Left ventricle myocardium superior (tissue), 1 donor: ENCODE data around the gene CD47. TPM values are rescaled to one million over a fixed set of nuclear protein-coding genes. Genes with fewer than 3 reads are reported as not detected.

Experiments used
- ATAC-seq: fragments of 200-7000 bp; cut with Tn5 transposase; one replicate; pipeline ENCODE4 v1.9.1; 2020; ENCODE audit warnings: mild to moderate bottlenecking, moderate library complexity
- DNase-seq: peaks from one replicate; pipeline ENCODE4 v3.0.0-alpha.2; 2020
- intact Hi-C: fragments of 100-400 bp; cut with micrococcal nuclease; formaldehyde crosslinking; loops from one replicate; pipeline ENCODE4 v1.11.0; 2022
- long read RNA-seq: library from polyadenylated mRNA; unstranded; transcript quantifications from one replicate; pipeline ENCODE4 v2.0.0, GENCODE V29; 2021
- total RNA-seq: library from RNA; stranded (reverse); fragmentation: NEBNext Ultra II Directional; extraction: Animal tissue kit (Norgen Biotek cat#: 25700); gene quantifications from one replicate; pipeline ENCODE4 v1.2.1, GENCODE V29; 2021
- donor health status: DM: no; HTN: yes; CAD: no; lungs with severe emphysema.

Gene CD47
- total RNA-seq: 37.7 TPM
- long read RNA-seq, full-length matches to known transcripts: 64 of 70 reads
- long read RNA-seq, partial matches to known transcripts: 1 of 70 reads
- long read RNA-seq, other reads (novel, unspliced or antisense): 5 of 70 reads

DNA sequence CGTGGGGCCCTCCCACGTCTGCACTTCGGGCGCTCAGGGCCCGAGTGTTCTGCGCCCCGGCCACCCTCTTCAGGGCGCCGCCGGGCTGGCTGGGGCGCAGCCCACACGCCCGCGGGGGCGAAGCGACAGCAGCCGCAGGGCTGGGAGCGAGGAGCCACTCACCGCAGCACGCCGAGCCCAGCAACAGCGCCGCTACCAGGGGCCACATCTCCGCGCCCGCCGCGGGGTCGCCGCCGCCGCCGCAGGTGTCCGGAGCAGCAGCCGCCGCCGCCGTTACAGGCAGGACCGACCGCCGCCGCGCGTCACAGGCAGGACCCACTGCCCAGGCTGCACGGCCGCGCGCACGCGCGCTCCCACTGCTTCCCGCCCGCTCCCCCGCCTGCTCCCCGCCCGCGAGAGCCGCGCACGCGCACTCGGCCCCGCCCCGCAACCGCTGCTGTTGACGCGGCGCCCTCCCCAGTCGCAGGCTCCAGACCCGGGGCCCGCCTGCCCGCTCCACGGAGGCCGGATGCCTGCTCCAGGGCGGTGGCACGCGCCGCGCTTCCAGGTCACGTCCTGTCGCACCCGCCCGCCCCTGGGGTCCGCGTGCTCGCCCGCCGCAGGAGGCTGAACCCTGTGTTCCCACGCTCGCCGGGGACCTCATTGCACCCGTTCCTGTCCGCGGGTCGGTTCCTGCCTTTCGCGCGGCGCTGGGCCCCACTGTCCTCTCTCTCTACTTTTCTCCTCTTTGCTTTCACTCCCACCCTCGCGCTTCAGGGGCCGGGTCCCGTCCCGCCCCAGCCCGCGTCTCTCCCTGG, at the start of gene CD47:
CD47 (minus strand) TSS at position 331 of the 797 bp plus-strand sequence; CDS start at position 208, 123 bp downstream.
- intact Hi-C loops: no loop called here
- ATAC-seq (peak; percentile 98), DNase-seq (peak; percentile 98)

DNA sequence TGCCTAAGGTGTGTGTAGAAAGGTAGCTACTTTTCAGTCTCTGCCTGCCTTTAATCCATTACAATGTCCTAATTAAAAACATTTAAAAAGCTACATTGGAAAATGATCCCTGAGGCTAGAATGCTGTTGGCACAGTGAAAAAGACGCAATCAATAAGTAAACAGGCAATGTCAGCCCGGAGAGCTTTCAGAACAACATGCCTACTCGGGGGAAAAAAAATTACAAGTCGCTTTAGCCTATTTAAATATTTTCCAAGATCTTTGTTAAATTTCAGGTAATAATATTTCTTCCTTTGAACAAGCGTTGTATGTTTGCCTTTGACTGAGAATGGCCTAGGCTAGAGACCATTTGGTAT, 46.6 kb upstream of the CD47 start:
- DNase-seq: no peak
- ATAC-seq: no peak
- intact Hi-C loops: no loop called here

DNA sequence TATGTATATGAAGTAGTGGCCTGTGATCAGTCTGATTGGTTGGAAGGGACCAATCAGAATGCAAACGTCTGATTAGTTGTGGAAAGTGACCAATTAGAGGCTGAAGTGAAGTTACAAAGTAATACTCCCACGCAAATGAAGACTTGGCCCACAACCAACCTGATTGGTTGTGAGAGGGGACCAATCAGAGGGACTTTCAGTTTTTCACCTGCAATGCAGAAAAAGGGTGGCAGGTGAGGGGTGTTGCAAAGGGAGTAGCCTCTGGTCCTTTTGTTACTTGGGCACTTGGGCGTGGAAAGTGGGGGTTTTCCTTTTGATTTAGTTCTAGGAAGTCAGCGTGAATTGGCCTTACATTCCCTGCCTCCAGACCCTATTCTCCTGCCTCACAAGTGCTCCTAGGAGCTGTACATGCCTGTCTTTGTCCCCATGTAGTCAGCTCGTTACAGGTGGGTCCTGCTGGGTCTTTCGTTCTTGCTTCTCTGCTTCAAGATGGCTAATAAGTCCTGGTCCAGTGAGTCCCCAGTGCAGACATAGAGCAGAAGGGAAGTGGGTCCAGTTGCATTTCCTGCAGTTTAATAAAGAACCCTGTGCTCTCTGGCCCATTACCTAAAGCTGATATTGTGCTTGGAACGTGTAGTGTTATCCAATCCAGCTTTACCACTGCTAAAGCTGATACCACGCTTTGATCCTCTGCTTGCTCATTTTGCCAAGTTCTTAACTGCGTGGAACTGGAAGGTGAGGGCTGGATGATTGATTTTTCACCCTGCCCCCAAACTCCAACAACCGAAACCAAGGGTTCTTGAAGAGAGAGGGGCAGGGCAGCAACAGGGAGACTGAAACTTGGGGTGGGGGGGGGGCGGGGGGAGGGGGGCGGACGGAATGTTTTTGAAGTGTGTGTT, 46.0 kb upstream of the CD47 start:
- intact Hi-C loops: no loop called here
- no peak for DNase-seq

DNA sequence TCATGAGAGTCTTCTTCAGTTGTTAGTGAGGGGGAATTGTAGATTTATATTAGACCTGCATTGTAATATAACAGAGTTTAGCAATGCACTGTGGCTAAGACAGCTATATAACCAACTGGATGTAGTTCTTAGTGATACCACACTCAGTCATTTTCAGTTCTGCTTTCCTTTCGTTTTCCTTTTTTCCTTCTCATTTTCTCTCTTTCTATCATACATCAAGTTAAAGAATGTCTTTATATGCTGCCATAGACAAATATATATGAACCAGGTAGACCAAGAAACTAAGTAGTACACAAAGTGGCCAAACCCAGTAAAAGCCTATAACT, 43.7 kb upstream of the CD47 start:
- intact Hi-C loops: no loop called here
- DNase-seq (no peak), ATAC-seq (no peak)

More for the DNA sequence above, 46.0 kb upstream of the CD47 start:
- ATAC-seq: no peak

DNA sequence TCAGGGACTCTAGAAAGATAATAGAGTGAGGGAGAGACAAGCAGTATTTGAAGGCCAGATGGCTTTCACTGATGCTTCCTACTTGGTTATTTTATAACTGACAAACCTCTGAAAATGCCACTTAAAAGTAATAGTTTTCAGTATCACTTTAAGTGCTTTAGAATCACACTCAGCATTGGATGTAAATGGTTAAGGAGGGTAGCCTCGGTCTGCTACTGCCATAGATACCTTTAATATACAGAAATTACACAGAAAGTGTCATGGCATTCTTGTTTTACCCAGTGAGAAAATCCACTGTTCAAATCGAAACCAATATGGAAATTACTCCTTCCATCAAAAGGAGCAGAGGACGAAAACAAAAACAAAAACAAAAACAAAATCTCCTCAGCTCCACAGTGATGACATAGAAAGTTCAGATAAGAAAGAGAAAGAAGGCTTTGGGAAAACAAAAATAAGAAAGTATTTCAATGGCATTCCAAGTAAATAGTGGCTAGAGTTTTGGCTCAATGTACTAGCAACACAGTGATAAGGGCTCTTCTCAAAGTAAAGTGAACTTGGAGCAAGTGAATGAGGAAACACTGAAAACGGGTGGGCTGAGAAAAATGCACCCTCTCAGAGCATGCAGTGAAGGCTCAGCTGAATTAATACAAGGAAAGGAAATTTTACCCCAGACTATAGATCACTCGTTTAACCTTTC, 43.2 kb upstream of the CD47 start:
- no peak for DNase-seq
- ATAC-seq: no peak
- intact Hi-C loops: no loop called here

DNA sequence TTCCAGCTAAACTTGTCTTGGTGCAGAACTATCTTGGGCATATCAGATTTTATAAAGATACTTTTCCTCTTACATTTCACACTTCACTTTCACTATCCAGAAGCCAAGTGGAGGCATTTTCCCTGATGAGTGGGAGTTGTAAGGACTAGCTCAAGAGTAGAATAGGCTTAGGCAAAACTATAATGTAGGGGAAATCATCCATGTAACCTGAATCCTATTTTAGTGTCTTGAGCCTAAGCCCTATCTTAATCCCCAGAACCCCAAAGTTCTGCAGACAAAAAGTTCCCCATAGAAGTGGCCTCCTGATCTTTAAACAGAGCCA, 42.2 kb upstream of the CD47 start:
- intact Hi-C loops: no loop called here
- ATAC-seq (no peak), DNase-seq (no peak)

DNA sequence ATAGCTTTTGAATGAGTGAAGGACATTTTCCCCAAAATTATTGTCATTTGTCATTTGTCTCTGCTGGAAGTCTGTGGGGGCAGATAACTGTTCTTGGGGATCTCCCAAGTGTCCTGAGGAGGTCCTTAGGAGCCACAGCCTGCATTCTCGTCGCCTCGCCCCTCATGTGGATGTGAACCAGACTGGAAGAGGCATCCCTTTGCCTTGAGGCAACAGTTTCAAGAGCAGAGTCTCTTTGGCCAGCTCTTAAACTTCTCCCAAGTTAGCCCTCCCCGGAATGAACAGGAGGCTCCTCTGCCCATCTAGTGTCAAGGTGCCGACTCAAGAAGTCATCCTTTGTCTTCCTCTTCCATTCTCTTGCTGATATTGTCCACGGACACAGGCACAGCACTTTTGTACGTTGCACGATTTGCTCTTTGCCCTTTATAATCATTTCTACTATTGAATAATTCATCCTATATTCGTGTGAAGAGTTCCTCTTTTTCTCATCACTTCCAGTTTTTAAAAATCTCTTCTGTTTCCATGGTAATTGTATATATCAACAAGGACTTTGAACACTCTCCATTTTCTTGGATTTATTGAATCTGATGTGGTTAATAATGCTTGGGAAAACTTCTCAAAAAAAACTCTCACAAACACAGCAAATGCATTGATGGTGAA, 40.8 kb upstream of the CD47 start:
- no peak for DNase-seq
- no peak for ATAC-seq
- intact Hi-C loops: no loop called here

DNA sequence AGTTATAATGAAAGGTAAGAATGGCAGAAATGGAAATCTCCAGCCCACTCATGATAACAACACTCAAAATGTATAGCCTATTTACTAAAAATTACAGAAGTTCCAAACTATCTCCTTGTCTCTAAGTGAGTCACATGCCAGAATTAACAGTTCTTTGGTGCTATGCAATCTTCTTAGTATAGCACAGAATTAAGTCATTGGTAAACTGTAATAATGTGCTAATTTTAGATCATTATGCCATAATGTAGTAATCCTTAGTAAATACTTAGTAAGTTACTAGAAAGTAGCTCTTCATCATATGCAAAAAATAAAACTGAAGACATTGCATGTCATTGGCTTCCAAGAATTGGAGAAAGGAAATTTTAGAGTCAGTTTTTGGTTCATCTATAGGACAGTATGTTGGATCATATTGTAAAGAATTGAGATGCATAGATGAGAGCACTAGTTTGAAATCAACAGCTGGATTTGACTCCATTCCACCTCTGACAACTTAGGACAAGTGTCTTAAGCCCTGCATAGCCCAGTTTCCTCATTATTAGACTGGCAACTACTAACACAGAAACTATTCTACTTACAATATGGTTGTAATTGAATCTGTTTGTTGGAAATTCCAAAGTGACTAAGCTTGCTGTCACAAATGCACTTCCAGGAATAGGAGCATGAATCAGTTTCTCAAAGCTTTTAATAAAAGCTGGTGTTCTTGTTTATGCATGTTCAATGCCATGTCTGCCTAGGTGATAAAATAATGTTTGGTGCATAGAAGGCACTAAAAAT, 40.1 kb upstream of the CD47 start:
- DNase-seq (no peak), ATAC-seq (peak; percentile 90)
- intact Hi-C loops: no loop called here

DNA sequence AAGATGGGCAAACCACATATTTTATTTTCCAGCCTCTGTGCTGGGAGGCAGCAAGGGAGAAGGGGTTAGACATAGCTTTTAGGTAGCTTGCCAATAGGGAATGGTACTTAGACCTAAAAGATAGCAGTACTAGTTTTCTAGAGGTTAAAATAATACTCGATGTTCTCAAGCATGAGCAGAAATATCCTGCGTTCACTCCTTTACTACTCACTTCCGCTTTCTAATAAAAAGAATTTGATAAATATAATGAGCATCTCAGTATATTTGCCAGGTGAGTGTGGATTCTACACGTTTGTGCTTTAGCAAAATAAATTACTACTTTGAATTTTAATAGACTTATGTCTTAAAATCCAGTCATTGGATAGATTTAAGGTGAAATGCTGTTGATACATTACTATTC, 39.4 kb upstream of the CD47 start:
- DNase-seq: no peak
- ATAC-seq: no peak
- intact Hi-C loops: no loop called here

DNA sequence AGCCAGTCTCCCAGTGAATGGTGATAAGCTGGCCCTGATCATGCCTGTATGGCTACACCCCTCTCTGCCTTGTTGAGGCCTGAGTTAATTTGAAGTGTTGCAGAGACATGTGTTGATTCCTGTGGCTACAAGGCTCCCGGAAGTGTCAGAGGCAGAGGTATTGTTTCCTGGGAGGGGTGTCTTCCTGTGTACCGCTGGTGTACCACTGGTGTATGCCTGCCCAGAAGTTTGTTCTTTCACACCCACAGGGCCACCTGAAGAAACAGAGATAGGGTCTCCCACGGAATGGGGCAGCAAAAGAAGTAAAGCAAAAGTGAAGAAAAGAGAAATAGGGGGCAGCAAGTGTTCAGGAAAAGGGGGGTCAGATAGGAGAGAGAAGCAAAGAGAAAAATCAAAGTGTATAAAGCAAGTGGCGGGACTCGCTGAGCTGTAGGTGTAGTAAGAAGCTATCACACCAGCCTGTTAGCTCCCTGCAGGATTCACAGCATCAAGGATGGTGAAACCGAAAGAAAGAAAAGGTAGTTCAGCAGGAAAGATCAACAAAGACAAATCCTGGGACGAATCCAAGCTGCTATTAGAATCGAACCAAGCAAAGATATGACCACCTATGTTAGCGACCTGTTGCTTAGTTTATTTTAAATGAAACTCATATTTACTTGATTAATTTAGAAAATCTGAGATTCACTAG, 36.6 kb upstream of the CD47 start:
- intact Hi-C loops: no loop called here
- ATAC-seq: peak; percentile 19

DNA sequence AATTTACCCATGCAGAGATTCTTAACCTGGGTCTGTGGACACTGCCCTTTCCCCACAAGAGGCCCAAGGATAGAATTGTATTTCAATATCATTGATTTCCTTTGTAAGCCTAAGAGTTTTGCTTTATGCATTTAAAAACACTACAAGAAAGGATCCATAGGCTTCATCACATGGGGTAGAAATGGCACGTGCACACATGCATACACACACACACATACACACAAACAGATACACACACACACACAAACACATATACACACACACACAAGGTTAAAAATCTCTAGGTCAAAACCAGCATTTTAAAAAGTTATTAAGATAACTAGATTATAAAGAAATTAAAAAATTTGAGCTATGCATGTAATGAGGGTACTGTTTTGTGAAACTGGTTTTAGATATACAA, 35.5 kb upstream of the CD47 start:
- intact Hi-C loops: no loop called here
- no peak for DNase-seq
- ATAC-seq: no peak

More for the DNA sequence above, 36.6 kb upstream of the CD47 start:
- DNase-seq: no peak

DNA sequence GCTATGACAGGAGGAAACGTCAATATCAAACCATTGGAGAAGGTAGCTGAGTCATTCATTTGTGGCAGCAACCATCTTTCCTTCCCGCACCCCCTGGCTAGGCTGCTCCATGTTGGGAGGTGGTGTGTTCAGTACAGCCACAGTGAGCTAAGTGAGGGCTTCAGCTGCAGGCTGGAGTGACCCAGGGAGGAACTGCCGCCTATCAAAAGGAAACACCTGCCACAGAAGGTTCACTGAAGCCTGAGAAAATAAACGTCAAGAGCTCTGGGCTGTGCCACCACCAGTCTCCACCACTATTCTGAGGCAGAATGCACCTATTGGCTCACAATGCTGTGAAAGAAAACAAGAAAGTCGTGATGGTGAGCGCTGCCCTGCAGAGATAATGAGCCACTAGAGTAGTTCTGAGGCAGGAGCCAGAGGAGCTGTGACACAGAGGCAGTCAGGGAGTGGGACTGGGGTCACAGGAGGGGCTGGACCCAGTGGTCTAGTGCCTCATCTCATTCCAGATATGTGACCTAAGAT, 34.8 kb upstream of the CD47 start:
- intact Hi-C loops: no loop called here
- DNase-seq: no peak
- ATAC-seq: peak; percentile 20

DNA sequence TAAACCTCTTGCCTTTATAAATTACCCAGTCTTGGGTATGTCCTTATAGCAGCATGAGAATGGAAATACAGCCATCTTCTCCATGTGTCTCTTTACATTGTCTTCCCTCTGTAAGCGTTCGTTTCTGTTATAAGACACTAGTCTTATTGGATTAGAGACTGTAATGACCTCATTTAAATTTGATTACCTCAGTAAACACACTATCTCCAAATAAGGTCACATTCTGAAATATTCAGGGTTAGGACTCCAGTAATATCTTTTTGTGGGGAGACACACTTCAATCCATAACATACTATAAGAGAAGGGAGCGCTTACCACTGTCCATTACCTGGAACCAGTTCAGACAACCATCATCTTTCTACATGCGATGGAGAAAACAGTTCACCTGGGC, 34.3 kb upstream of the CD47 start:
- DNase-seq: no peak
- ATAC-seq: no peak
- intact Hi-C loops: no loop called here

DNA sequence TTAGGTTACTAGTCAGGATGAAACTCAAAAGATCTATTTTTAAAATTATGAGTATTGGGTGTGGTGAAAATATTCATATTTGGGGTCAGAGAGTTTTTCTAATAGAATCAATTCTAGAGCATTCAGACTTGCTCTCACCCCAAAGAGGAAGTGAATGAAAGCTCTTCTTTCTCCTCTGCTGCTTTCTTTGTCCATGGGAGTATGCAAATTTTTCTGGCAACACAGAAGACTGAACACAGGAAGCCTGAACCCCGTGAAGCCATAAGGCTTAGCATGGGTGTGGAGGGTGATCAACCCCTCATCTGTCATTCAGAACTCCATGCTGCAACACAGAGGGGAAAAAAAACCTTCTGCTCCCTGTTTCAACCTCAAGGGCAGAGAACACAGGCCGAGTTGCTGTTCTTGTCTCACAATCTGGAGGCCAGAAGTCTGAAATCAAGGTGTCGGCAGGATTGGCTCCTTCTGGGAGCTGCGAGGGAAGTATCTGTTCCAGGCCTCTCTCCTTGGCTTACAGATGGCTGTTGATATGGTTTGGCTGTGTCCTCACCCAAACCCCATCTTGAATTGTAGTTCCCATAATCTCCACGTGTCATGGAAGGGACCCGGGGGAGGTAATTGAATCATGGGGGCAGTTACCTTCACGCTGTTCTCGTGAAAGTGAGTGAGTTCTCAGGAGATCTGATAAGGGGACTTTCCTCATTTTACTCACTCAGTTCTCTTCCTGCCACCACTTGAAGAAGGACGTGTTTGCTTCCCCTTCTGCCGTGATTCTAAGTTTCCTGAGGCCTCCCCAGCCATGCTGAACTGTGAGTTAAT, 33.7 kb upstream of the CD47 start:
- ATAC-seq: peak; percentile 25
- DNase-seq: no peak
- intact Hi-C loops: no loop called here

DNA sequence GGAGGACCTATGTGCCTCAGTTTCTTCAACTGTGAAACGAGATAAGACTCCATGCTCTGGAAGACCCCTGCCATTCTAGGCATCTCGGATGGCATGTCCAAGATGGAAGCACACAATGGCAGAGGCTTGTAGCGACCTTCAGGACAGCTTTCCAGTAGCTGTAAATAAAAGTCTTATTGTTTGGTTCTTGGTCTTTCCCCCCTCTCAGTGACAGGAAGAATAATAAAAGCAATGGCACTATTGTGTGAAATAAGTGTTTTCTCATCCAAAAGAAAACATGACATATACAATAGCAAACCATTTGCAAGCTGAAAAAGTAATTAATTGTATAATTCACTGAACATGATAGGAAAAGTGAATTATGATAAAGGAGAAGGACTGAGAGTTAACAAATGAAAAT, 32.5 kb upstream of the CD47 start:
- intact Hi-C loops: no loop called here
- no peak for DNase-seq
- ATAC-seq: no peak

DNA sequence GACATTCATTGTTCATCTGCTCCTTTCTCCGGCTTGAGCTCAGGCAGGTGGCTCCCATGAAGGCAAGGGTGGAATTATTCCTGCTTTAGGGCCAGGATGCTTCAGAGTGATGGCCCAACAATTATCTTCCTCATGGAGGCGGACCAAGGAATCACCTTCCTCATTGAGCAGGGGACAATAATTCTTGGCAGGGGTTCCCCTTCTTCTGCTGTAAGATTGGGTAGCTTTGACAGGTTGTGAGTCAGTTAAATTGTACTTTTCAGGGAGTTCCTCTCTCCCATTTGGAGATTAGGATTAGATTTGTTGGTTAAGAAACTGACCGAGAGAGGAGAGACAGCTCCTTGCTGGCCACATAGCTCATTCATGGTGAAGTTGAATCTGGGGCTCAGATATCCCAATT, 31.4 kb upstream of the CD47 start:
- no peak for ATAC-seq
- intact Hi-C loops: no loop called here
- no peak for DNase-seq

DNA sequence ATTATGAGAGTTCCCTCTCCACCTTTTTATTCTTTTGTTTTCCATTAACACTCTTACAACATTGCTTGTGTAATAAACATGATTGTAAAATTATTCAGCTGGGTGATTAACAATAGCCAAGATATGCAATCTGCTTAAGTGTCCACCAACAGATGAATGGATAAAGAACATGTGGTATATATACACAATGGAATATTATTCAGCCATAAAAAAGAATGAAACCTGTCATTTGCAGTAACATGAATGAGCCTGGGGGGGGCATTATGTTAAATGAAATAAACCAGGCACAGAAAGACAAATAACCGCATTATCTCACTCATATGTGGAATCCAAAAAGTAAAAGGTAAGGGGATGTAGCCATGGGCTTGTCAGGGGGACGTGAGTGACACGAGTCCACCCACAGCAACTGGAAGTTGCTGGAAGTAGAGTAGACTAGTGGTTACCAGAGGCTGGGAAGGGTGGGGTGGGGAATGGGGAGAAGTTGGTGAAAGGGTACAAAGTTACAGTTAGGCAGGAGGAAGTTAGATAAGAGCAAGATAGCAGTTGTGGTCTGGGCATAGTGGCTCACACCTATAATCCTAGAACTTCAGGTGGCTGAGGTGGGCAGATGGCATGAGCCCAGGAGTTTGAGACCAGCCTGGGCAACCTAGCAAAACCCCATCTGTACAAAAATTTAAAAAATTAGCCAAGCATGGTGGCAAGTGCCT, 28.7 kb upstream of the CD47 start:
- intact Hi-C loops: no loop called here
- ATAC-seq (no peak), DNase-seq (no peak)
